GM21515 (cell line): ENCODE data around the gene FASN.
A peak's percentile ranks its signal among the peaks of the same experiment; 100 is the strongest.

Source experiments
- ATAC-seq: cut with Tn5 transposase; IDR thresholded peaks from one replicate; pipeline ENCODE4 v1.9.1; 2021; ENCODE audit not compliant: unreplicated experiment

FASN gene

DNA sequence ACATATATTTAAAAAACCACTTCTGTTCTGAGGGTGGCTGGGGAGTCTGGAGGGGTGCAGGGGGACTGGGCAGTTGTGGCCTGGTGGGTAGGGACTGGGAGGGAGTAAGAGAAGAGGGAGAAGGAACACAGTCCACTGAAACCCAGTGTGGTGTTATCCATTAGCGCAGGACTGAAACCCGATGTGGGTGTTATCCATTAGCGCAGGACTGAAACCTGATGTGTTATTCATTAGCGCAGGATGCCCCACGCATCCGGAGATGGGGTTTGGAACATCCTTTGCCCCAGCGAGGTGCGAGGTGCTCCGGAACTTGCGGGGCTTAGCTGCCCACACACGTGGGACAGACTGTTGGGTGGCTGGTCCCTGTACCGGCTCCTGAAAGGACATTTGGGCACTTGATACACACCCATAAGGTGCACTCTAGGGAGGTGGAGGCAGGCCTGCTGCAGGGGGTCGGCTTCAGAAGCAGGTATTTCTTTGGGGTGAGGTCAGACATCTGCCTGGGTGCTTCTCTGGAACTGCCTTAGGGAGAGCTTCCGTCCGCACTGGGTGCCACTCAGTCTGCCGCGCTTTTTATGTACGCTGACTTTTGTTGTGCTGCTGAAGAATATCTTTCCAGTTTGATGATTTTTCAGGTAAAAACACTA, 20.3 kb upstream of the FASN start:
- no peak for ATAC-seq

GRCh38 chr17:82117139-82118090, 19.4 kb upstream of the FASN start:
- ATAC-seq: no peak

GRCh38 chr17:82116246-82116645, 18.2 kb upstream of the FASN start:
- no peak for ATAC-seq

DNA sequence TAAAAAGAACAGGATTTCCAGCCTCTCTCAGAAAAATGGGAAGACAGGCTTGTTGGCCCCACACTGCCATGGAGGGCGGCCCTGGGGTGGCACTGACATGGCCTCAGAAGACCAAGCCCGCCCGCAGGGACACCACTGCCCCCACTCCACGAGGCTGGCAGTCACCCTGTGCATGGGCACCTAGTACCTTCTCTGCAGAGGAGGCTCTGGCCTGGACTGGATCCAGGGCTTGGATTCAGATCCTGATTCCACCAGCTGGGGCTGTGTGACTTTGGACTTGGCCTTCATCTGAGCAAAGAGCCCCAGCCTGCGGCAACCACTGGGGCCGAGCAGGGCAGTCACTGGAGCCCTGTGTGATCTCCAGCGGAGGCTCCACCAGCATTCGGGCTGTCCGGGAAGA, 16.8 kb upstream of the FASN start:
- no peak for ATAC-seq

GRCh38 chr17:82114447-82114846, 16.4 kb upstream of the FASN start:
- ATAC-seq: no peak

DNA sequence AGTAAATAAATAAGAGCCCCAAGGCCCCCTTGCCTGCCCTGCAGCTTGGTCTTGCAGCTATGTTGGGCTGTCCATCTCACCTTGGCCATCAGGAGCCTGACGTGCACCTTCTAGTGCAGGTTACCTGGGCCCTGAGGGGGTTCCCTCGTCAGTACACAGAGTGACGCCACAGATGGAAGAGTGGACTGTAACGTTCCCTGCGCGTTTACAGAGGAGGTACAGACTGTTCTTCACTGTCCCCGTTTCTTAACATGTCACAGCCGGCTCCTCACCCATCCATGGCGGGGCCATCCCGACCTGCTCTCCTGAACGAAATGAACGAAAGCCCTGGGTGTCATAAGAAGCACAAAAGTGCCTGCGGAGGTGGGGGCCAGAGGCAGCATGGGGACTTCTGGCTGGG, 15.9 kb upstream of the FASN start:
- no peak for ATAC-seq

- no peak for ATAC-seq
Measured at GRCh38 chr17:82113422-82113821, 15.4 kb upstream of the FASN start.

DNA sequence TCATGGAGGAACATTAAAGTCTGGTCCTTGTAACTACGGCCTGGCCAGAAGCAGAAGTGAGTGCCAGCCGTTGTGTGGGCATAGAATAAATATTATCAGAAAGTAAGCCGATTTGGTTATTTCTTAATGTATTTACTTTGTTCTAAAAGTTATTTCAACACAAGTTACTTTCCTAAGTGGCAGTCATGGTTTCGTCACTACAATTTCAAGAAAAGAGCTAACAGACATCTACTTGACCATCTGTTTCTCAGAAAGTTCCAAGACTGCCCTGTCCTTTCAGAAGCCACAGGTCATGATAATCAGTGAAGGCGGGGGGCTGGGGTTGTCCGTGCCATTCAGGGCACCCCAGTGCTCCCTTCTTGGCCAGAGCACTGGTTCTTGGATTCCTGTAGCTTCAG, 14.9 kb upstream of the FASN start:
- no peak for ATAC-seq

DNA sequence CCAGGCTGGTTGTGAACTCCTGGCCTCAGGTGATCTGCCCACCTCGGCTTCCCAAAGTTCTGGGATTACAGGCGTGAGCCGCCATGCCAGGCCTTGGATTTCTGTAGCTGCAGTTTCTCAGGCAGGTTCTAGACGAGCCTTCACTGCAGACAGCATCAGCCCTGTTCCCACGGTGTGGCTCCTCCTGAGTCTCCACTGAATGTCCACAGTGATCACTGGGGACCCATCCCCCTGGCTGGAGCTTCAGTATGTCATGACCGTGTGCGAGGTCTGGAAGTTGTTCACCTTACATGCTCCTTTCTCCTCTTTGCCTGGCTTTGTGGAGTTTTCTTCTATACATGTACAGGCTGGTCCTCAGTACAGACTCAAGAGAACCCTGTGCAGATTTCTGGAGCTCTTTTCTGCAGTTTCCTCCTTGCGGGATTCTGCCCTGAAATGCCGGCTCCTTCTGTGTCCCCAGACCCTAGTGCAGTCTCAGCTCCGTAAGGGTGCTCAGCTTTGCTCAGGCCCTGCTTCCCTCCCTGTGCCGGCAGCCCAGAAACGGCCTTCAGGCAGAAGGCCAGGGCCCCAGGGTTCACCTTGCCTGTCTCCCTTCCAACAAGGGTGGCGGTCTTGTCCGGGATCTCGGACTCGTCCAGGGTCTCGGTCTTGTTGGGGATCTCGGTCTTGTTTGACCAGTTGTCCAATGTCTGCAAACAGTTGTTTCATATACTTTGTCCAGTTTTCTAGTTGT, 14.3 kb upstream of the FASN start:
- ATAC-seq: no peak

DNA sequence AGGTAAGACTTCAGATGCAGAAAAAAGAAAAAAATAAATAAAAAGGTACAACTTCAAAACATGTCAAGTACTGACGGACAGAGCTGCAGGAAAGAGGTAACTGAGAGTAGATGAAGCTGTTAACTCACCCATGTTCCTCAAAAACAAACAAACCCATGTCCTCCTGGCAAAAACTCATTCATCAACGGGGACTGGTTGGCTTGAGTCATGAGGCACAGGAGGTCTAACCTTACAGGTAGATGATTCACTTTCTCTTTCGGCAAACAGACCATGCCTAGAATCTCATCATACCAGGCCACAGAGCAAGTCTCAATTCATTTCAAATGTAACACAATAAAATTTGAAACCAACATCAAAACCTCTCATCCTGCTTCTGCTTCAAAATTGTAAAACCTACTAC, 12.3 kb upstream of the FASN start:
- no peak for ATAC-seq

- ATAC-seq: no peak
Measured at GRCh38 chr17:82108961-82109475, 11.0 kb upstream of the FASN start.

GRCh38 chr17:82108496-82108945, 10.5 kb upstream of the FASN start:
- no peak for ATAC-seq

DNA sequence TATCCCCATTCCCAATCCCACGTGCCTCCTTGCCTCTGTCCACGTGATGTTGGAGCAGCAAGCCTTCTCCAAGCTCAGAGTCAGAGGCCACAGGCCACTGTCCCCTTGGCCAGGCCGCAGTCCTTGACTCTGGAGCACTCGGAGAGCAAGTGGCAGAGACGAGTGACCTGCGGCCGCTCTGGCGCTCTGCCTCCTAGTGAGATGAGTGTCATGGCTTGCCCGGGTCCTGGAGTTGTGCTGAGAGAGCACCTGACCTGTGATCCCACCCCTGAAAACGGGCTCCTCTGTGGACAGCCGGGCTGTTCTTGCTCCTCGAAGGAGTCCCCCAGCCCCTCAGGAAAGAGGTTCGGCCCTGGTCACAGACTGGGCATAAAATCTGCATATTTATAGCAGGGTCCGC, 10.0 kb upstream of the FASN start:
- ATAC-seq: no peak

- ATAC-seq: no peak
Measured at GRCh38 chr17:82107341-82107860, 9.4 kb upstream of the FASN start.

DNA sequence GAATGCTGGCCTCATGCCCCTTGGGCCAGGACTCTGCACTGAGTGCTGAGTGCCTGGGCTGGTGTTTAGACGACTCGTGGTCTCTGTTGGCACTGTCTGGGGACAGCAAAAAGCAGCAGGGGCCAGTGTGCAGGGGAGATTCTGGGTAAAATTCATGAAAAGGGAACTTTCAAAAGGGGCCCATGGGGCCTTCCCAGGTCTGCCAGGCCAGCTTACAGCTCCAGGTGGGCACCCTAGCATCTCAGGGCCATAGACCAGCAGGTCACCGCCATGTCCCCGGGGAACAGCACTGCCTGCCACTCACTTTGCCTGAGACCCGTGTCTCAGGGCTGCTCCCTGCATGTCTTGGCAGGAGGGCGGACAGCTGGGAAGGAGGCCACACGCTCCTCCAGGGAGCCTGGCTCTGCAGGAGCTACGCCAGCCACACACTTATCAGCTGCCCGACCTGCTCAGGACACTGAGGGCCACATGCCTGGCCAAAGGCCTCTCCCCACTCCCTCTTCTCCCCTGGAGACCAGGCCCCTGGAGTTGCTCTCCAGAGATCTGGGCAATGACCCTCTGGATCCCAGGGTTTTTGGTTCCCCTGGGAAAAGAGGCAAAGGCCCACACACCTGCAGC, 8.8 kb upstream of the FASN start:
- ATAC-seq: no peak

GRCh38 chr17:82105882-82106687, 8.0 kb upstream of the FASN start:
- ATAC-seq: peak; percentile 82

DNA sequence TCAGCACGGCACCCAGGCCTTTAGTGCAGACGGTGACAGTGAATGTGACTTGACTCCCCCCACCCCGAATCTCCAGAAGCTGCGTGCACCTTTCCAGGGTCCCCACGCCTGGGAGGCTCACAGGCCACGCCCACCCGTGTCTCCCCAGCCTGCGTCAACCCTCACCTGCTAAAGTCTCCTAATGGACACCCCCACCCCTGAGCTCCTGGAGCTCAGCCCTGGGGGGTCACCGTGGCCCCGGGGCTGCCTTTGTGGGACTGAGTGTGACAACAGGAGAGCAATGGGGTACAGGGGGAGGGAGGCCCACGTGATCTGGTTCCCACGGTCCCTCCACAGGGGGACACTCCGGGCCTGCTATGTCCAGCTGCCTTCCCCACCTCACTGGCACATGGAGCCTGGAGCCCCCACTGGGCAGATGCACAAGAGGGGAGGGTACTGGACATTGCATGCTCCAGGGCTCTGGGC, 7.4 kb upstream of the FASN start:
- no peak for ATAC-seq

GRCh38 chr17:82104797-82105416, 6.9 kb upstream of the FASN start:
- no peak for ATAC-seq
